Esophagus squamous epithelium (tissue), 4 donors: ENCODE results near the gene RPN1.

Experiments used
- CTCF ChIP-seq, 6 experiments: fragments of 450-650 bp in 4 of 6; fragments of 200-600 bp in 2 of 6; sonication (generic) in 2 of 6; IDR thresholded peaks; one replicate each; pipeline ENCODE4 v1.5.1; 2016 to 2019; ENCODE audit warnings: antibody characterized with exemption in 6 of 6, mild to moderate bottlenecking in 4 of 6, moderate library complexity in 4 of 6
- POLR2A ChIP-seq, 4 donors: fragments of 450-650 bp; IDR thresholded peaks; one replicate each; pipeline ENCODE4 v1.6.1; 2017; ENCODE audit warnings: antibody characterized with exemption in 4 of 4, mild to moderate bottlenecking in 4 of 4, moderate library complexity in 3 of 4

GRCh38 chr3:128667641-128668040, 17.0 kb upstream of the RPN1 start:
- TF ChIP-seq CTCF (IDR thresholded peaks at IDR 0.05), result no peak
- no peak for TF ChIP-seq POLR2A (IDR thresholded peaks at IDR 0.05)
